ENCODE measurements around the gene PHF5A.
A peak's percentile ranks its signal among the peaks of the same experiment; 100 is the strongest.

DNA sequence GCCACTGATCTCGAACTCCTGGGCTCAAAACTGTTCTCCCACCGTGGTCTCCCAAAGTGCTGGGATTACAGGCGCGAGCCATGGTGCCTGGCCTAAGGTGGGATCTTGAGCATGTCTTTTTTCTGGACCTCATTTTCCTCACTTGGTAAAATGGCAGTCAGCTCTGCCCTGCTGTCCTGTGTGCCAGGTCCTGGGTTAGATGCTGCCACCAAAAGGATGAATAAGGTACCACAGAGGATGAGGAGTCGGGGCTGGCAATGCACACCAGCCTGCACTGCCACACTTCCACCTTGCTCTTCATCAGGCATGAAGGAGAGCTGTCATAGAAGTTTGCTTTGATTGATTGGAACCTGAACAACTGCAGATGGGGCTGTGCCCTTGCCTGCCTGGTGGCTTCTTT lies 32.7 kb upstream of the PHF5A start:
- TF ChIP-seq, protein P1, sequence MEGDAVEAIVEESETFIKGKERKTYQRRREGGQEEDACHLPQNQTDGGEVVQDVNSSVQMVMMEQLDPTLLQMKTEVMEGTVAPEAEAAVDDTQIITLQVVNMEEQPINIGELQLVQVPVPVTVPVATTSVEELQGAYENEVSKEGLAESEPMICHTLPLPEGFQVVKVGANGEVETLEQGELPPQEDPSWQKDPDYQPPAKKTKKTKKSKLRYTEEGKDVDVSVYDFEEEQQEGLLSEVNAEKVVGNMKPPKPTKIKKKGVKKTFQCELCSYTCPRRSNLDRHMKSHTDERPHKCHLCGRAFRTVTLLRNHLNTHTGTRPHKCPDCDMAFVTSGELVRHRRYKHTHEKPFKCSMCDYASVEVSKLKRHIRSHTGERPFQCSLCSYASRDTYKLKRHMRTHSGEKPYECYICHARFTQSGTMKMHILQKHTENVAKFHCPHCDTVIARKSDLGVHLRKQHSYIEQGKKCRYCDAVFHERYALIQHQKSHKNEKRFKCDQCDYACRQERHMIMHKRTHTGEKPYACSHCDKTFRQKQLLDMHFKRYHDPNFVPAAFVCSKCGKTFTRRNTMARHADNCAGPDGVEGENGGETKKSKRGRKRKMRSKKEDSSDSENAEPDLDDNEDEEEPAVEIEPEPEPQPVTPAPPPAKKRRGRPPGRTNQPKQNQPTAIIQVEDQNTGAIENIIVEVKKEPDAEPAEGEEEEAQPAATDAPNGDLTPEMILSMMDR (IDR thresholded peaks at IDR 0.05): peak; percentile 43
- TF ChIP-seq EZH2phosphoT487 (IDR thresholded peaks at IDR 0.05) (no peak), EZH2 (IDR thresholded peaks at IDR 0.05) (no peak)

All from neural progenitor cell (in vitro differentiated cells).